Epithelial cell of proximal tubule (primary cell): ENCODE measurements around the gene METTL1. TPM values are rescaled to one million over a fixed set of nuclear protein-coding genes. Genes with fewer than 3 reads are reported as not detected.
A peak's percentile ranks its signal among the peaks of the same experiment; 100 is the strongest.

ENCODE experiments used
- DNase-seq: peaks from one replicate; pipeline ENCODE4 v3.0.0-alpha.2; 2011; ENCODE audit warnings: low read depth
- H3K4me3 ChIP-seq: 2 replicates; pipeline ENCODE4 v1.5.1; 2011; ENCODE audit warnings: low read depth, mild to moderate bottlenecking, low read length
- CTCF ChIP-seq: conservative IDR thresholded peaks from 2 replicates; pipeline ENCODE4 v1.5.1; 2012; ENCODE audit warnings: low read depth, mild to moderate bottlenecking, low read length
- total RNA-seq: library from RNA; depleted of rRNA; stranded (reverse); fragments of >200 nt; gene quantifications from 2 replicates; pipeline ENCODE4 v1.2.3, GENCODE V29; 2015

METTL1 gene
- total RNA-seq, 1 donor from 2014 or later: 27.3 TPM

GRCh38 chr12:57807285-57807684 is 35.4 kb upstream of the METTL1 start:
- TF ChIP-seq CTCF: no peak
- no peak overlapping the region for H3K4me3 ChIP-seq
- DNase-seq: no peak

GRCh38 chr12:57806677-57807076 is 34.8 kb upstream of the METTL1 start:
- no peak for DNase-seq
- H3K4me3 ChIP-seq: no peak overlapping the region
- TF ChIP-seq CTCF: no peak

GRCh38 chr12:57803319-57803893 is 31.5 kb upstream of the METTL1 start:
- DNase-seq: no peak
- peak; percentile 89 for TF ChIP-seq CTCF
- no peak overlapping the region for H3K4me3 ChIP-seq

- no peak for DNase-seq
- H3K4me3 ChIP-seq: no peak overlapping the region
- no peak for TF ChIP-seq CTCF
Observed at GRCh38 chr12:57802607-57803006, 30.7 kb upstream of the METTL1 start.

GRCh38 chr12:57800965-57801364 is 29.1 kb upstream of the METTL1 start:
- DNase-seq: no peak
- no peak overlapping the region for H3K4me3 ChIP-seq
- TF ChIP-seq CTCF: no peak

- no peak for TF ChIP-seq CTCF
- no peak for DNase-seq
Observed at GRCh38 chr12:57797933-57798332, 26.0 kb upstream of the METTL1 start.

GRCh38 chr12:57796996-57797395 is 25.1 kb upstream of the METTL1 start:
- DNase-seq: no peak
- no peak for TF ChIP-seq CTCF
- H3K4me3 ChIP-seq: no peak overlapping the region

More at GRCh38 chr12:57797933-57798332, 26.0 kb upstream of the METTL1 start:
- H3K4me3 ChIP-seq: no peak overlapping the region
